ENCODE data around the gene TMEM270. TPM values are rescaled to one million over a fixed set of nuclear protein-coding genes. Genes with fewer than 3 reads are reported as not detected.
A peak's percentile ranks its signal among the peaks of the same experiment; 100 is the strongest.

The TMEM270 gene
- total RNA-seq, 1 experiment from 2014 or later, result not detected

DNA sequence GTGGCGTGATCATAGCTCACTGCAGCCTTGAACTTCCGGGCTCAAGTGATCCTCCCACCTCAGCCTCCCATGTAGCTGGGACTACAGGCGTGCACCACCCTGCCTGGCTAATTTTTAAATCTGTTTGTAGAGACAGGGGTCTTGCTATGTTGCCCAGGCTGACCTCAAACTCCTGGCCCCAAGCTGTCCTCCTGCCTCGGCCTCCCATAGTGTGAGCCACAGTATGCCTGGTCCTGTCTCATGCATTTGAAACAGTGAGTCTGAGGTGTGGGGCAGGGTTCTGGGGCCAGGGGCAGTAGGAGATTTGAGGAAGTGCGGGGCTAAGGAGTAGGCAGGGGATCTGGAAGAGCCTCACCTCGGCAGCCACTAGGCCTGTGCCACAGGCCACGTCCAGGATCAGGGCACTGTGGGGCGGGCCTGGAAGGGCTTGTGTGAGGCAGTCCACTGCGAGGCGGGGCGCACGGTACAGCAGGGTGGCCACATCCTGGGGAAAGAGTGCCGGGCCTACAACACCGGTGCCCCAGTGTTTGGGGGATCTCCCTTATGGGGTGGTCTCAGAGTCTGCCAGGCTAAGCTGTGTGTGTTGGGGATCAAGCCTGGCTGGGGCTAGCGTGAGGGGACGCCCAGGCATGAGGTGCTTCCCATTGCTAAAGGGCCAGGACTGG lies 20.1 kb upstream of the TMEM270 start:
- no peak overlapping the region for H3K27ac Mint-ChIP-seq (ENCODE audit: unreplicated experiment)
- H3K27me3 Mint-ChIP-seq (ENCODE audit: insufficient read depth, unreplicated experiment), result no peaks in the 10 kb centered on the region

GRCh38 chr7:73841689-73842066 lies 19.3 kb upstream of the TMEM270 start:
- peak overlapping the region; percentile 73 for H3K27ac Mint-ChIP-seq (ENCODE audit: unreplicated experiment)

More for the DNA sequence above, 20.1 kb upstream of the TMEM270 start:
- Histone ChIP-seq H3K36me3 (ENCODE audit: control insufficient read depth, insufficient read depth, low read length) (no peaks in the 10 kb centered on the region), H3K27me3 (replicated peaks; ENCODE audit: control insufficient read depth, insufficient read depth, low read length) (no peaks in the 10 kb centered on the region), H3K4me3 (ENCODE audit: low read depth, low read length) (no peak overlapping the region), H3K4me1 (peaks cover 12% of the 10 kb centered on the region; the same call in 1 of the 2 replicates), H3K9me3 (no peaks in the 10 kb centered on the region)
- ChIA-PET POLR2A (no interaction called here), CTCF (interaction anchor here (0.9 kb wide), 1 partner anchor 29 kb away, joined by 3 read pairs; no protein-coding TSS in a partner anchor)
- DNase-seq, result no peak
- Mint-ChIP-seq H3K36me3 (ENCODE audit: insufficient read depth, unreplicated experiment) (peaks cover 6% of the 10 kb centered on the region), H3K9me3 (ENCODE audit: unreplicated experiment) (no peaks in the 10 kb centered on the region), H3K4me3 (ENCODE audit: unreplicated experiment) (peak overlapping the region; percentile 38), H3K4me1 (ENCODE audit: low read depth, unreplicated experiment) (peaks cover 12% of the 10 kb centered on the region)
- intact Hi-C loops (cut with micrococcal nuclease; ENCODE audit: unreplicated experiment), result no loop called here
- TF ChIP-seq, protein P1, sequence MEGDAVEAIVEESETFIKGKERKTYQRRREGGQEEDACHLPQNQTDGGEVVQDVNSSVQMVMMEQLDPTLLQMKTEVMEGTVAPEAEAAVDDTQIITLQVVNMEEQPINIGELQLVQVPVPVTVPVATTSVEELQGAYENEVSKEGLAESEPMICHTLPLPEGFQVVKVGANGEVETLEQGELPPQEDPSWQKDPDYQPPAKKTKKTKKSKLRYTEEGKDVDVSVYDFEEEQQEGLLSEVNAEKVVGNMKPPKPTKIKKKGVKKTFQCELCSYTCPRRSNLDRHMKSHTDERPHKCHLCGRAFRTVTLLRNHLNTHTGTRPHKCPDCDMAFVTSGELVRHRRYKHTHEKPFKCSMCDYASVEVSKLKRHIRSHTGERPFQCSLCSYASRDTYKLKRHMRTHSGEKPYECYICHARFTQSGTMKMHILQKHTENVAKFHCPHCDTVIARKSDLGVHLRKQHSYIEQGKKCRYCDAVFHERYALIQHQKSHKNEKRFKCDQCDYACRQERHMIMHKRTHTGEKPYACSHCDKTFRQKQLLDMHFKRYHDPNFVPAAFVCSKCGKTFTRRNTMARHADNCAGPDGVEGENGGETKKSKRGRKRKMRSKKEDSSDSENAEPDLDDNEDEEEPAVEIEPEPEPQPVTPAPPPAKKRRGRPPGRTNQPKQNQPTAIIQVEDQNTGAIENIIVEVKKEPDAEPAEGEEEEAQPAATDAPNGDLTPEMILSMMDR (IDR thresholded peaks at IDR 0.05; ENCODE audit: insufficient read depth in 1 of 2, low read depth in 1 of 2, low read length in 1 of 2, severe bottlenecking in 1 of 2, unreplicated experiment in 1 of 2), result no peak
- BruUV-seq (replicated peaks), result no TSS peak

More at GRCh38 chr7:73841689-73842066, 19.3 kb upstream of the TMEM270 start:
- Histone ChIP-seq H3K27me3 (replicated peaks; ENCODE audit: control insufficient read depth, insufficient read depth, low read length) (no peaks in the 10 kb centered on the region), H3K4me1 (peaks cover 12% of the 10 kb centered on the region; the same call in 1 of the 2 replicates), H3K9me3 (no peaks in the 10 kb centered on the region), H3K36me3 (ENCODE audit: control insufficient read depth, insufficient read depth, low read length) (no peaks in the 10 kb centered on the region), H3K4me3 (ENCODE audit: low read depth, low read length) (peak overlapping the region; percentile 58)
- Mint-ChIP-seq H3K36me3 (ENCODE audit: insufficient read depth, unreplicated experiment) (peaks cover 6% of the 10 kb centered on the region), H3K9me3 (ENCODE audit: unreplicated experiment) (no peaks in the 10 kb centered on the region), H3K4me3 (ENCODE audit: unreplicated experiment) (peak overlapping the region; percentile 84), H3K4me1 (ENCODE audit: low read depth, unreplicated experiment) (peaks cover 18% of the 10 kb centered on the region), H3K27me3 (ENCODE audit: insufficient read depth, unreplicated experiment) (no peaks in the 10 kb centered on the region)
- TF ChIP-seq, protein P1 (IDR thresholded peaks at IDR 0.05; ENCODE audit: insufficient read depth in 1 of 2, low read depth in 1 of 2, low read length in 1 of 2, severe bottlenecking in 1 of 2, unreplicated experiment in 1 of 2), result no peak
- DNase-seq, result no peak
- intact Hi-C loops (cut with micrococcal nuclease; ENCODE audit: unreplicated experiment), result no loop called here
- POLR2A ChIA-PET, result interaction anchor here (0.9 to 1.1 kb wide), 3 partner anchors 10 to 103 kb away, joined by 3 to 52 read pairs (median 9); partner anchors contain the start of genes ABHD11 and CLDN4
- CTCF ChIA-PET, result interaction anchor here (1.3 kb wide), 1 partner anchor 213 kb away, joined by 3 read pairs; no protein-coding TSS in a partner anchor
- no TSS peak for BruUV-seq (replicated peaks)

Measured in Caco-2 (cell line).